HFFc6 (cell line): ENCODE results near the gene LRRC73. TPM values are rescaled to one million over a fixed set of nuclear protein-coding genes. Genes with fewer than 3 reads are reported as not detected.

ENCODE experiments used
- DNase-seq: peaks from one replicate; pipeline ENCODE4 v3.0.0-alpha.2; 2018
- H3K27ac Mint-ChIP-seq: 2 replicates; pipeline ENCODE4 v1.8.0; 2020; ENCODE audit warnings: mild to moderate bottlenecking, mixed read lengths
- H3K27me3 Mint-ChIP-seq: 2 replicates; pipeline ENCODE4 v1.8.0; 2021; ENCODE audit warnings: mild to moderate bottlenecking, moderate library complexity, mixed read lengths; ENCODE audit not compliant: insufficient read depth
- H3K36me3 Mint-ChIP-seq: 2 replicates; pipeline ENCODE4 v1.8.0; 2021; ENCODE audit warnings: low read depth, mixed read lengths
- H3K4me1 Mint-ChIP-seq: 2 replicates; pipeline ENCODE4 v1.8.0; 2020; ENCODE audit warnings: low read depth, mixed read lengths
- H3K4me3 Mint-ChIP-seq: 2 replicates; pipeline ENCODE4 v1.8.0; 2020; ENCODE audit warnings: mild to moderate bottlenecking, moderate library complexity, mixed read lengths
- H3K9me3 Mint-ChIP-seq: 2 replicates; pipeline ENCODE4 v1.8.0; 2020; ENCODE audit warnings: mild to moderate bottlenecking, mixed read lengths
- CTCF ChIP-seq: fragments of 200-600 bp; sonication (generic); IDR thresholded peaks from 2 replicates; pipeline ENCODE4 v1.5.0; 2021; ENCODE audit warnings: antibody characterized with exemption, mild to moderate bottlenecking
- total RNA-seq, 6 experiments: library from RNA; stranded (reverse); fragmentation: NEBNext Ultra II Directional; extraction: Animal tissue kit (Norgen Biotek cat#: 25700); gene quantifications; 2 replicates in 1 of 6; 3 replicates in 5 of 6; pipeline ENCODE4 v1.2.3, GENCODE V29; 2021

The LRRC73 gene
- total RNA-seq, 6 experiments from 2014 or later: 0.75 to 1.7 (median 0.90) TPM

- Mint-ChIP-seq H3K36me3 (peaks cover 10% of the 10 kb centered on the region; the same call in 1 of the 2 replicates), H3K4me1 (peaks cover 60% of the 10 kb centered on the region), H3K4me3 (peak overlapping the region; percentile 44), H3K27ac (peak overlapping the region; percentile 45; the same call in 1 of the 2 replicates), H3K27me3 (no peaks in the 10 kb centered on the region; the same call in none of the 2 replicates), H3K9me3 (no peaks in the 10 kb centered on the region)
- no peak for TF ChIP-seq CTCF
- no peak for DNase-seq
Measured at GRCh38 chr6:43494321-43494720, 15.8 kb downstream of the LRRC73 start.

GRCh38 chr6:43493833-43494232 is 16.3 kb downstream of the LRRC73 start:
- Mint-ChIP-seq H3K9me3 (no peaks in the 10 kb centered on the region), H3K4me3 (peak overlapping the region; percentile 44), H3K36me3 (peaks cover 9% of the 10 kb centered on the region; the same call in 1 of the 2 replicates), H3K4me1 (peaks cover 60% of the 10 kb centered on the region), H3K27me3 (no peaks in the 10 kb centered on the region; the same call in none of the 2 replicates), H3K27ac (peak overlapping the region; percentile 45; the same call in 1 of the 2 replicates)
- TF ChIP-seq CTCF: no peak
- DNase-seq: no peak

- Mint-ChIP-seq H3K4me1 (peaks cover 60% of the 10 kb centered on the region), H3K9me3 (no peaks in the 10 kb centered on the region), H3K27ac (peak overlapping the region; percentile 77; the same call in 1 of the 2 replicates), H3K4me3 (peak overlapping the region; percentile 77), H3K36me3 (peaks cover 9% of the 10 kb centered on the region; the same call in 1 of the 2 replicates), H3K27me3 (no peaks in the 10 kb centered on the region; the same call in 1 of the 2 replicates)
- no peak for DNase-seq
- no peak for TF ChIP-seq CTCF
Measured at GRCh38 chr6:43493230-43493629, 16.9 kb downstream of the LRRC73 start.

GRCh38 chr6:43492673-43493072 is 17.5 kb downstream of the LRRC73 start:
- no peak for DNase-seq
- H3K4me3 Mint-ChIP-seq: peak overlapping the region; percentile 77
- TF ChIP-seq CTCF: no peak
- no peaks in the 10 kb centered on the region for H3K9me3 Mint-ChIP-seq
- peak overlapping the region; percentile 77 for H3K27ac Mint-ChIP-seq
- peaks cover 9% of the 10 kb centered on the region; the same call in 1 of the 2 replicates for H3K36me3 Mint-ChIP-seq
- H3K27me3 Mint-ChIP-seq: no peaks in the 10 kb centered on the region; the same call in 1 of the 2 replicates
- peaks cover 60% of the 10 kb centered on the region for H3K4me1 Mint-ChIP-seq

- peak; percentile 74 for DNase-seq
- peak overlapping the region; percentile 77 for H3K27ac Mint-ChIP-seq
- no peak for TF ChIP-seq CTCF
- peak overlapping the region; percentile 77 for H3K4me3 Mint-ChIP-seq
- no peaks in the 10 kb centered on the region; the same call in 1 of the 2 replicates for H3K27me3 Mint-ChIP-seq
- peaks cover 9% of the 10 kb centered on the region; the same call in 1 of the 2 replicates for H3K36me3 Mint-ChIP-seq
- no peaks in the 10 kb centered on the region for H3K9me3 Mint-ChIP-seq
- peaks cover 54% of the 10 kb centered on the region for H3K4me1 Mint-ChIP-seq
Measured at GRCh38 chr6:43491750-43492661, 18.1 kb downstream of the LRRC73 start.
